RWPE1 (cell line): ENCODE data around the gene EEA1.

Experiments used
- CTCF ChIA-PET: fragments of 350-600 bp; sonication (Branson Sonifier 250); formaldehyde crosslinking; extraction: SDS; loops from one replicate; lab custom pipeline; 2021; lab: Yijun Ruan, JAX
- POLR2A ChIA-PET: fragments of 400-600 bp; formaldehyde crosslinking; extraction: SDS; loops from one replicate; lab custom pipeline; 2020; ENCODE audit warnings: antibody characterized with exemption; ENCODE audit not compliant: low non-redundant PET; lab: Yijun Ruan, JAX
- DNase-seq: peaks from one replicate; pipeline ENCODE4 v3.0.0; 2012; ENCODE audit warnings: low spot score
- H3K27ac ChIP-seq: fragments of 450-650 bp; 2 replicates; pipeline ENCODE4 v1.5.1; 2017
- TF ChIP-seq, protein P1 (sequence below): fragments of 450-650 bp; conservative IDR thresholded peaks from 2 replicates; pipeline ENCODE4 v1.5.1; 2017; ENCODE audit warnings: low read depth, mild to moderate bottlenecking

EEA1 gene

DNA sequence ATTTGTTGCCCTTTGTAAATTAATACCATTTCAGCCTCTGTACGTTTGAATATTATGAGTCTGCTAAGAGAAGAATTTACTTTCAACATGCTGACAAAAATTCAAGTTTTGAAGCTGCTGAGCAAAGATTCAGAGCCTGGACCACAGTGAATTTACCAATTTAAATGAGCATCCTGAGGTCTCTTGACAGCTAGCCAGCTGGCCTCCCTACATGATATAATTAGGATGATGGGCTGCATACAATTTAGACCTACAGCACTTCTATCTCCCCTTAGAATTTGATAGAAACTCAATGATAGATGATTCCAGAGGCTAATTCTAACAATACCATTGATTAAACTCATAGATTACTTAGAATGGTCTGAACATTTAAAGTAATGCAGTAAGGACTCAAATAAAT is 10.0 kb upstream of the EEA1 start:
- DNase-seq, result no peak
- H3K27ac ChIP-seq, result no peak overlapping the region
- POLR2A ChIA-PET, result no interaction called here
- TF ChIP-seq, protein P1, sequence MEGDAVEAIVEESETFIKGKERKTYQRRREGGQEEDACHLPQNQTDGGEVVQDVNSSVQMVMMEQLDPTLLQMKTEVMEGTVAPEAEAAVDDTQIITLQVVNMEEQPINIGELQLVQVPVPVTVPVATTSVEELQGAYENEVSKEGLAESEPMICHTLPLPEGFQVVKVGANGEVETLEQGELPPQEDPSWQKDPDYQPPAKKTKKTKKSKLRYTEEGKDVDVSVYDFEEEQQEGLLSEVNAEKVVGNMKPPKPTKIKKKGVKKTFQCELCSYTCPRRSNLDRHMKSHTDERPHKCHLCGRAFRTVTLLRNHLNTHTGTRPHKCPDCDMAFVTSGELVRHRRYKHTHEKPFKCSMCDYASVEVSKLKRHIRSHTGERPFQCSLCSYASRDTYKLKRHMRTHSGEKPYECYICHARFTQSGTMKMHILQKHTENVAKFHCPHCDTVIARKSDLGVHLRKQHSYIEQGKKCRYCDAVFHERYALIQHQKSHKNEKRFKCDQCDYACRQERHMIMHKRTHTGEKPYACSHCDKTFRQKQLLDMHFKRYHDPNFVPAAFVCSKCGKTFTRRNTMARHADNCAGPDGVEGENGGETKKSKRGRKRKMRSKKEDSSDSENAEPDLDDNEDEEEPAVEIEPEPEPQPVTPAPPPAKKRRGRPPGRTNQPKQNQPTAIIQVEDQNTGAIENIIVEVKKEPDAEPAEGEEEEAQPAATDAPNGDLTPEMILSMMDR, result no peak
- CTCF ChIA-PET, result no interaction called here

DNA sequence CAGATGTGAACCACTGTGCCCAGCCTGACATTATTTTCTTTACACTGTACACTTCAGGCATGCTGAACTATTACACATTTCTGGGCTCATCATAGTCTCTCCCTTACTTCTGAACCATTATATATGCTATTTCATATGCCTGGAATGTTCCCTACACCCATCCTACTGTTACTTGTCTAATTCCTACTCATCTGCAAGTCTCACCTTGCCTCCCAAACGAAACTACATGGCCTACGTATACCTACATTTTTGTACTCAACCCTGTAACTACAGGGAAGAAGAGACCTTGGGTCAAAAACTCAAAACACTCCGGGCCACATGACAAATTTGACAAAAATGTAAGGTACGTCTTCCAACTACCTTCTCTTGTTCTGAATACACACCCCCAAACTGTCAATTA is 9.5 kb upstream of the EEA1 start:
- POLR2A ChIA-PET, result interaction anchor here (0.5 kb wide), 1 partner anchor 17 kb away, joined by 4 read pairs; no protein-coding TSS in a partner anchor
- DNase-seq, result peak; percentile 81
- peak overlapping the region; percentile 55; the same call in 1 of the 2 replicates for H3K27ac ChIP-seq
- CTCF ChIA-PET, result interaction anchor here (0.6 kb wide), 1 partner anchor 154 kb away, joined by 4 read pairs; no protein-coding TSS in a partner anchor
- TF ChIP-seq, protein P1, result no peak

DNA sequence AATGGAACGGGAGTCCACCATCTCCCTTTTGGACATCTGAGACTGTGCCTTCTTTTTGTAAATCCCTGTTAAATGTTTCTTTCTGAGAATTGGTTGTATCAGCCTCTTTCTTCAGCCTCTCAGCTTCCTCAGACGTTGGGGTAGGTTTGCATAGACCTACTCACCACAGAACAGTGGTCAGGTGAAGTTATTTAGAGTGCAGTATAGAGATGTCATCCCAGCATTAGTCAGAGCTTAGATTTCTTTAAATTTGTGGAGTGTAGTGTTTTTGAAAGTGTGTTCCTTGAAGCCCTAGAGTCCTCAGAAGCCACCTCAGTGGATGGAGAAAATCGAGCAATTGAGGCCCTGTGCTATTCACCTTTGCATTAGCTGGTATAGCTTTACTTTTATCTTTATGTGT is 8.9 kb upstream of the EEA1 start:
- no peak for DNase-seq
- POLR2A ChIA-PET, result interaction anchor here (0.5 kb wide), 1 partner anchor 18 kb away, joined by 4 read pairs; no protein-coding TSS in a partner anchor
- peak overlapping the region; percentile 55; the same call in 1 of the 2 replicates for H3K27ac ChIP-seq
- CTCF ChIA-PET, result interaction anchor here (0.6 kb wide), 1 partner anchor 153 kb away, joined by 4 read pairs; no protein-coding TSS in a partner anchor
- TF ChIP-seq, protein P1, result no peak

DNA sequence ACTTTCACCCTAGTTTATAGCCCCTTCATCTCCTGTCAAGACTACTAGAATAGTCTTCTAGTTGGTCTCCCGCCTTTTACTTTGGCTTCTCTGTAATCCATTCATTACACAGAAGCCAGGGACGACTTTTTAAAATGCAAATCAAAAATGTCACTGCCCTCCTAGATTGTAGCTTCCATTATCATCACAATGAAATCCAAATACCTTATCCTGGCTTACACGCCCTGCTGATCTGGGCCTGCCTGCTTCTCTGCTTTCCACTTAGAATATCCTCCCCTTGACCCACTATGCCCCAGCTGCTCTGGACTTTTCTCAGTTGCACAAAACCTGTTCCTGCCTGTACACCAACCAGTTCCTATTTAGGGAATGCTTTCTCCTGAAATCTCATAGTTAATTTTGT is 4.5 kb upstream of the EEA1 start:
- TF ChIP-seq, protein P1, result no peak
- H3K27ac ChIP-seq, result no peak overlapping the region
- POLR2A ChIA-PET, result no interaction called here
- DNase-seq, result no peak
- CTCF ChIA-PET, result no interaction called here

DNA sequence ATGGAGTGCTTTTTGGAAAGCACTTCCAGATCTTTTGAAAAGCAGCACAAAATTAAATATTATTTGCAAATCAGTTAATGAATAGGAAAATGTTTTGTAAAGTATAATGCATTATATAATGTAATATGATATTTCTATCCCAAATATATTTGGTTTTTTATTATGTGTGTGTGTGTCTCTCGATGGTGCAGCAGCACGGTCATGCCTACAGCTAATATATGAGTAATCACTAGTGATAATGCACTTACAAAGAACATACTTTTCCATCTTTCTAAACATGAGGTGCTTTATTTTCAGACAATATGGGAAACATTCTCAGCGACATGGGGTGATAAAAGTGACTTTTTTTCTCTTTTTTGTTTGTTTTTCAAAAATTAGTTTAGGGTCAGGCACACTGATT is 1.3 kb upstream of the EEA1 start:
- H3K27ac ChIP-seq, result no peak overlapping the region
- ChIA-PET CTCF (interaction anchor here (0.5 to 0.7 kb wide), 4 partner anchors 17 to 990 kb away, joined by 3 to 7 read pairs (median 3); no protein-coding TSS in a partner anchor), POLR2A (no interaction called here)
- DNase-seq, result no peak
- TF ChIP-seq, protein P1, result no peak

DNA sequence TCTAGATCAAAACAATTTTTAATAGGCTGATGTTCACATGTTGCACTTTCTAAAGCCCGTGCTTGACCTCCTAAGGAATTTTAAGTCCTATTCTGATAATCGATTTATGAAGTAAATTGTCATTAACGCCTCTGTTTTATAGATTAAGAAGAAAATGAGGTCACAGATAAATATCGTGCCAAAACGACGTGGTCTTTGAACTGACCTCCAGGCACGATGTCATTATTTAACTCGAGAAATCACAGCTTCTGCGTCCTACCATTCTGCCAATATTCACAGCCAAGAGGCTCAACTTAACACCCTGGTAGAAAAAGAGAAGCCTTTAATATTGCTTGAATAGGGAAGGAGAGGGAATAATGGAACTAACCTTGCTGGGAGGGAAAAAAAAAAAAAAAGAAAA is 888 bp upstream of the EEA1 start:
- peak overlapping the region; percentile 94 for H3K27ac ChIP-seq
- ChIA-PET CTCF (interaction anchor here (0.6 to 1.1 kb wide), 3 partner anchors 102 to 990 kb away, joined by 3 to 7 read pairs (median 3); no protein-coding TSS in a partner anchor), POLR2A (no interaction called here)
- TF ChIP-seq, protein P1, result no peak
- DNase-seq, result no peak
